Nephron (organoid): ENCODE measurements around the gene TCHP.

Source experiments
- H3K27ac Mint-ChIP-seq, 3 experiments: 2 replicates each; pipeline ENCODE4 v1.8.0; 2020; ENCODE audit warnings: mixed read lengths in 3 of 3, mild to moderate bottlenecking in 2 of 3, moderate library complexity in 1 of 3
- H3K27me3 Mint-ChIP-seq: 2 replicates; pipeline ENCODE4 v1.8.0; 2021; ENCODE audit warnings: low read depth, mild to moderate bottlenecking, moderate library complexity, mixed read lengths
- H3K36me3 Mint-ChIP-seq: 2 replicates; pipeline ENCODE4 v1.8.0; 2020; ENCODE audit warnings: low read depth, mixed read lengths
- H3K4me1 Mint-ChIP-seq: 2 replicates; pipeline ENCODE4 v1.8.0; 2020; ENCODE audit warnings: mixed read lengths
- H3K4me3 Mint-ChIP-seq, 3 experiments: 2 replicates each; pipeline ENCODE4 v1.8.0; 2020; ENCODE audit warnings: mild to moderate bottlenecking in 3 of 3, mixed read lengths in 3 of 3, moderate library complexity in 2 of 3
- H3K9me3 Mint-ChIP-seq: 2 replicates; pipeline ENCODE4 v1.8.0; 2020; ENCODE audit warnings: mixed read lengths
- TF ChIP-seq, protein P1 (sequence below), 3 experiments: fragments of 200-600 bp; sonication (generic); IDR thresholded peaks; one replicate each; pipeline ENCODE4 v1.5.0; 2021; ENCODE audit warnings: antibody characterized with exemption in 3 of 3; ENCODE audit not compliant: unreplicated experiment in 3 of 3

The TCHP gene

DNA sequence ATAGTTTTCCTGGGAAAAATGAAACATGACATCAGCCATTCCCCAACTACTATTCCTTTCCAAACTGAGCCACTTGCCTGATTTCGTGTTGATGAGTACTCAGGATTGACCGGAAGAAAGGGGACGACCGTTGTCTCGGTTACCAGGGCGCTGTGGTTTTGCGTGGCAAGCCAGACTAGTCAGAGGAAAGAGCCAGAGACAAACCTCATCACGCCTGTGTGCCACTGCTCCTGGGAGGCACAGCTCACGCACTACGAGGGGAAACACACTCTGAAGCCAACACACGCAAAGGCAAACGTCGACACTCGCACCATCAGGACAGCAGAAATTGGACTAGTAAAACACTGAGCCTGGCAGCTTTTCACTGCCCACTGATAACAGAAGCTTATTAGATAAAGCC, 61.1 kb downstream of the TCHP start:
- no peak overlapping the region for H3K27ac Mint-ChIP-seq
- H3K27me3 Mint-ChIP-seq, result no peaks in the 10 kb centered on the region
- peaks cover 66% of the 10 kb centered on the region for H3K36me3 Mint-ChIP-seq
- H3K4me1 Mint-ChIP-seq, result no peaks in the 10 kb centered on the region
- no peaks in the 10 kb centered on the region for H3K9me3 Mint-ChIP-seq
- TF ChIP-seq, protein P1, sequence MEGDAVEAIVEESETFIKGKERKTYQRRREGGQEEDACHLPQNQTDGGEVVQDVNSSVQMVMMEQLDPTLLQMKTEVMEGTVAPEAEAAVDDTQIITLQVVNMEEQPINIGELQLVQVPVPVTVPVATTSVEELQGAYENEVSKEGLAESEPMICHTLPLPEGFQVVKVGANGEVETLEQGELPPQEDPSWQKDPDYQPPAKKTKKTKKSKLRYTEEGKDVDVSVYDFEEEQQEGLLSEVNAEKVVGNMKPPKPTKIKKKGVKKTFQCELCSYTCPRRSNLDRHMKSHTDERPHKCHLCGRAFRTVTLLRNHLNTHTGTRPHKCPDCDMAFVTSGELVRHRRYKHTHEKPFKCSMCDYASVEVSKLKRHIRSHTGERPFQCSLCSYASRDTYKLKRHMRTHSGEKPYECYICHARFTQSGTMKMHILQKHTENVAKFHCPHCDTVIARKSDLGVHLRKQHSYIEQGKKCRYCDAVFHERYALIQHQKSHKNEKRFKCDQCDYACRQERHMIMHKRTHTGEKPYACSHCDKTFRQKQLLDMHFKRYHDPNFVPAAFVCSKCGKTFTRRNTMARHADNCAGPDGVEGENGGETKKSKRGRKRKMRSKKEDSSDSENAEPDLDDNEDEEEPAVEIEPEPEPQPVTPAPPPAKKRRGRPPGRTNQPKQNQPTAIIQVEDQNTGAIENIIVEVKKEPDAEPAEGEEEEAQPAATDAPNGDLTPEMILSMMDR (IDR thresholded peaks at IDR 0.05; ENCODE audit: unreplicated experiment in 3 of 3), result no peak
- H3K4me3 Mint-ChIP-seq, result no peak overlapping the region

GRCh38 chr12:109961612-109962011, 61.5 kb downstream of the TCHP start:
- Mint-ChIP-seq H3K4me3 (no peak overlapping the region), H3K9me3 (no peaks in the 10 kb centered on the region), H3K27me3 (no peaks in the 10 kb centered on the region), H3K27ac (no peak overlapping the region), H3K4me1 (no peaks in the 10 kb centered on the region), H3K36me3 (peaks cover 66% of the 10 kb centered on the region)
- TF ChIP-seq, protein P1 (IDR thresholded peaks at IDR 0.05; ENCODE audit: unreplicated experiment in 3 of 3), result no peak

DNA sequence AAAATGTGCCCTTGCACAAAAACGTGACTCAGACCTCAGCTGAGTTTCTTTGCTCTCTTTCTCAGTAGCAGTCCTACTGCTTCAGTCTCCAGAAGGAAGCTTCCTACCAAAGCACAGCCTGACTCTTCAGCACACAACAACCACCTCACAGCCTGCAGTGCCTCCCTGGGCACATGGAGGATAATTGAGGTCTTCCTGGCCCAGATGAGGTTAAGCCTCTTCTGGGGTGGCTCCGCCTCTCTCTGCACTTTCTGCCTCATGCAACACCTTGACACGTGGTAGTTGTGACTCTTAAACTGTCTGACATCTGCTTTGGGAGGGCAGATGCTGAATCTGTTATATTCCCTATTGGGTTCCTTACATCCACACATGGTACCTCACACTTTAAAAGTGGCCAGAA, 62.3 kb downstream of the TCHP start:
- Mint-ChIP-seq H3K27me3 (no peaks in the 10 kb centered on the region), H3K9me3 (no peaks in the 10 kb centered on the region), H3K4me1 (no peaks in the 10 kb centered on the region), H3K4me3 (no peak overlapping the region), H3K27ac (no peak overlapping the region), H3K36me3 (peaks cover 63% of the 10 kb centered on the region)
- TF ChIP-seq, protein P1 (IDR thresholded peaks at IDR 0.05; ENCODE audit: unreplicated experiment in 3 of 3), result no peak

GRCh38 chr12:109963330-109963729, 63.3 kb downstream of the TCHP start:
- TF ChIP-seq, protein P1 (IDR thresholded peaks at IDR 0.05; ENCODE audit: unreplicated experiment in 3 of 3), result no peak
- Mint-ChIP-seq H3K36me3 (peaks cover 54% of the 10 kb centered on the region), H3K27me3 (no peaks in the 10 kb centered on the region), H3K4me3 (no peak overlapping the region), H3K9me3 (no peaks in the 10 kb centered on the region), H3K4me1 (no peaks in the 10 kb centered on the region), H3K27ac (no peak overlapping the region)

- Mint-ChIP-seq H3K4me1 (no peaks in the 10 kb centered on the region), H3K27me3 (no peaks in the 10 kb centered on the region), H3K4me3 (no peak overlapping the region), H3K36me3 (peaks cover 48% of the 10 kb centered on the region), H3K27ac (no peak overlapping the region), H3K9me3 (no peaks in the 10 kb centered on the region)
- TF ChIP-seq, protein P1 (IDR thresholded peaks at IDR 0.05; ENCODE audit: unreplicated experiment in 3 of 3), result no peak
Observed at GRCh38 chr12:109963743-109964429, 63.8 kb downstream of the TCHP start.

GRCh38 chr12:109966546-109966945, 66.5 kb downstream of the TCHP start:
- TF ChIP-seq, protein P1 (IDR thresholded peaks at IDR 0.05; ENCODE audit: unreplicated experiment in 3 of 3), result no peak
- Mint-ChIP-seq H3K36me3 (peaks cover 33% of the 10 kb centered on the region), H3K9me3 (no peaks in the 10 kb centered on the region), H3K4me3 (no peak overlapping the region), H3K27ac (no peak overlapping the region), H3K4me1 (no peaks in the 10 kb centered on the region), H3K27me3 (no peaks in the 10 kb centered on the region)
